ENCODE measurements around the gene MACROD2. TPM values are rescaled to one million over a fixed set of nuclear protein-coding genes. Genes with fewer than 3 reads are reported as not detected.

MACROD2 gene
- total and polyA plus RNA-seq, 4 donors, result 0.66 to 10.5 (median 3.3) TPM

DNA sequence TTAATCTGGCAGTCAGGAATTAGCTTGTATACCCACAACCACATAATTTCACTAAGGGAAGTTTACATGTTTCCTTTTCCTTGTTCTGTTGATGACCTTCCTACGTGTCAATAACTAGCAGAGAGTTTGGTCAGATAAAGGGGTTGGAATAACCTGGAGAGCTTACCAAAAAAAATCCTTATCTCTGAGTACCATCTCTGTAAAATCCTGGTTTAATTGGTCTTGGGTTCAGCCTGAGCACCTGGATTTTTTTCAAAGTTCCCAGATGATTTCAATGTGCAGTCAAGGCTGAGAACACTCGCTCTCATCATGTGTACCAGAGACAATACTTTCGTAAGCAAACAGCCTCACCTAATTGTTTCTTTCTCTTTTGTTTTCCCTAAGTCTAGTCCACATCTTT lies 825.9 kb downstream of the MACROD2 start:
- H3K36me3 ChIP-seq (ENCODE audit: control insufficient read depth in 4 of 4, insufficient read depth in 3 of 4, low read depth in 1 of 4, low read length in 3 of 4), result no peaks in the 10 kb centered on the region
- H3K4me3 ChIP-seq (ENCODE audit: low read depth in 1 of 3, low read length in 3 of 3), result no peak overlapping the region
- TF ChIP-seq EGR1 (IDR thresholded peaks at IDR 0.05; ENCODE audit: low read depth in 2 of 2), result no peak
- no peak for TF ChIP-seq NR2F2 (IDR thresholded peaks at IDR 0.05)
- no peak for TF ChIP-seq FOXA2 (IDR thresholded peaks at IDR 0.05)
- TF ChIP-seq ZBTB33 (IDR thresholded peaks at IDR 0.05), result no peak
- no peak for TF ChIP-seq TAF1 (conservative IDR thresholded peaks at IDR 0.05)
- TF ChIP-seq RAD21 (IDR thresholded peaks at IDR 0.05), result no peak
- TF ChIP-seq JUND (IDR thresholded peaks at IDR 0.05), result no peak
- TF ChIP-seq REST (IDR thresholded peaks at IDR 0.05), result no peak
- TF ChIP-seq CTCF (IDR thresholded peaks at IDR 0.05; ENCODE audit: low read depth, low read length, missing input control), result no peak
- TF ChIP-seq HNF4G (IDR thresholded peaks at IDR 0.05), result no peak
- no peak for TF ChIP-seq MAX (IDR thresholded peaks at IDR 0.05)
- TF ChIP-seq RXRA (IDR thresholded peaks at IDR 0.05), result no peak
- TF ChIP-seq HNF4A (conservative IDR thresholded peaks at IDR 0.05), result no peak
- TF ChIP-seq ATF3 (IDR thresholded peaks at IDR 0.05), result no peak
- TF ChIP-seq YY1 (IDR thresholded peaks at IDR 0.05), result no peak
- TF ChIP-seq SP1 (IDR thresholded peaks at IDR 0.05), result no peak
- TF ChIP-seq GABPA (IDR thresholded peaks at IDR 0.05 in 1 of 2, conservative IDR thresholded peaks at IDR 0.05 in 1 of 2), result no peak
- WGBS, result 74% methylated on average over 3 of the region's 3 CpGs
- H3K9me3 ChIP-seq (ENCODE audit: control insufficient read depth in 4 of 4, low read length in 3 of 4), result no peaks in the 10 kb centered on the region
- H3K9ac ChIP-seq (ENCODE audit: low read depth in 1 of 2, low read length in 2 of 2), result no peak overlapping the region
- no peaks in the 10 kb centered on the region for H3K4me1 ChIP-seq (ENCODE audit: control insufficient read depth in 4 of 4, insufficient read depth in 4 of 4, low read length in 3 of 4)
- no peak overlapping the region for H3K27ac ChIP-seq (ENCODE audit: low read depth in 1 of 2, low read length in 2 of 2)
- no peak for DNase-seq (ENCODE audit: low spot score)
- H3K27me3 ChIP-seq (ENCODE audit: control insufficient read depth in 4 of 4, insufficient read depth in 4 of 4, low read length in 3 of 4), result no peaks in the 10 kb centered on the region

GRCh38 chr20:14824996-14825395 lies 829.7 kb downstream of the MACROD2 start:
- Histone ChIP-seq H3K9me3 (ENCODE audit: control insufficient read depth in 4 of 4, low read length in 3 of 4) (no peaks in the 10 kb centered on the region), H3K27me3 (ENCODE audit: control insufficient read depth in 4 of 4, insufficient read depth in 4 of 4, low read length in 3 of 4) (no peaks in the 10 kb centered on the region), H3K9ac (ENCODE audit: low read depth in 1 of 2, low read length in 2 of 2) (no peak overlapping the region), H3K4me3 (ENCODE audit: low read depth in 1 of 3, low read length in 3 of 3) (no peak overlapping the region), H3K36me3 (ENCODE audit: control insufficient read depth in 4 of 4, insufficient read depth in 3 of 4, low read depth in 1 of 4, low read length in 3 of 4) (no peaks in the 10 kb centered on the region), H3K4me1 (ENCODE audit: control insufficient read depth in 4 of 4, insufficient read depth in 4 of 4, low read length in 3 of 4) (no peaks in the 10 kb centered on the region), H3K27ac (ENCODE audit: low read depth in 1 of 2, low read length in 2 of 2) (no peak overlapping the region)
- TF ChIP-seq RAD21 (IDR thresholded peaks at IDR 0.05) (no peak), NR2F2 (IDR thresholded peaks at IDR 0.05) (no peak), EGR1 (IDR thresholded peaks at IDR 0.05; ENCODE audit: low read depth in 2 of 2) (no peak), FOXA1 (IDR thresholded peaks at IDR 0.05) (no peak), ATF3 (IDR thresholded peaks at IDR 0.05) (no peak), FOXA2 (IDR thresholded peaks at IDR 0.05) (no peak), HNF4A (conservative IDR thresholded peaks at IDR 0.05) (no peak), YY1 (IDR thresholded peaks at IDR 0.05) (no peak), JUND (IDR thresholded peaks at IDR 0.05) (no peak), GABPA (IDR thresholded peaks at IDR 0.05 in 1 of 2, conservative IDR thresholded peaks at IDR 0.05 in 1 of 2) (no peak)
- 83% methylated on average over 4 of the region's 4 CpGs for WGBS
- no peak for DNase-seq (ENCODE audit: low spot score)

All from liver (tissue), 9 donors.